A673 (cell line): Measurements from ENCODE around the gene MAP2K5. TPM values are rescaled to one million over a fixed set of nuclear protein-coding genes. Genes with fewer than 3 reads are reported as not detected.

Experiments used
- BruUV-seq: library from RNA; stranded (reverse); fragments of 400-500 nt; replicated peaks from 2 replicates; lab custom pipeline; 2021; lab: Mats Ljungman, UMichigan
- CTCF ChIA-PET: fragments of 300-600 bp; sonication (Branson Sonifier 250); formaldehyde crosslinking; loops from one replicate; lab custom pipeline; 2022; ENCODE audit warnings: antibody characterized with exemption; lab: Charles Lee
- POLR2A ChIA-PET: fragments of 300-600 bp; sonication (Branson Sonifier 250); formaldehyde crosslinking; loops from one replicate; lab custom pipeline; 2022; ENCODE audit warnings: antibody characterized with exemption; ENCODE audit not compliant: low non-redundant PET; lab: Charles Lee
- DNase-seq: peaks from one replicate; pipeline ENCODE4 v3.0.0-alpha.2; 2015; ENCODE audit warnings: low spot score
- H3K27ac ChIP-seq: fragments of 200-600 bp; sonication (generic); 2 replicates; pipeline ENCODE4 v1.5.1; 2016; ENCODE audit warnings: mixed run types, low read depth, mild to moderate bottlenecking, mixed read lengths, antibody characterized with exemption, low read length; ENCODE audit not compliant: poor library complexity, severe bottlenecking
- H3K27me3 ChIP-seq: fragments of 200-600 bp; sonication (generic); replicated peaks from 2 replicates; pipeline ENCODE4 v1.6.1; 2017; ENCODE audit warnings: mixed run types, low read depth, mild to moderate bottlenecking, mixed read lengths, antibody characterized with exemption, low read length; ENCODE audit not compliant: insufficient read depth, poor library complexity
- H3K36me3 ChIP-seq: fragments of 200-600 bp; sonication (generic); 2 replicates; pipeline ENCODE4 v1.6.1; 2016; ENCODE audit warnings: mixed run types, mild to moderate bottlenecking, mixed read lengths, antibody characterized with exemption, low read length; ENCODE audit not compliant: insufficient read depth, poor library complexity, severe bottlenecking
- H3K4me1 ChIP-seq: fragments of 200-600 bp; sonication (generic); 2 replicates; pipeline ENCODE4 v1.6.1; 2017; ENCODE audit warnings: mixed run types, mild to moderate bottlenecking, mixed read lengths, antibody characterized with exemption, low read length; ENCODE audit not compliant: insufficient read depth, poor library complexity, severe bottlenecking
- H3K4me3 ChIP-seq: fragments of 200-600 bp; sonication (generic); 2 replicates; pipeline ENCODE4 v1.5.1; 2016; ENCODE audit warnings: low read depth, mixed run types, mild to moderate bottlenecking, mixed read lengths, low read length; ENCODE audit not compliant: poor library complexity, severe bottlenecking
- H3K9me3 ChIP-seq: fragments of 200-600 bp; sonication (generic); 2 replicates; pipeline ENCODE4 v1.6.1; 2016; ENCODE audit warnings: mixed run types, low read depth, mild to moderate bottlenecking, mixed read lengths, antibody characterized with exemption, low read length; ENCODE audit not compliant: poor library complexity, severe bottlenecking
- EZH2 ChIP-seq: fragments of 200-600 bp; sonication (generic); IDR thresholded peaks from 2 replicates; pipeline ENCODE4 v1.6.1; 2017; ENCODE audit warnings: borderline replicate concordance, low read depth, mild to moderate bottlenecking, mixed read lengths, antibody characterized with exemption, low read length; ENCODE audit not compliant: poor library complexity, severe bottlenecking
- intact Hi-C: fragments of 100-400 bp; cut with micrococcal nuclease; formaldehyde crosslinking; loops from one replicate; pipeline ENCODE4 v1.10.0; 2022; ENCODE audit not compliant: unreplicated experiment
- total RNA-seq: library from RNA; stranded (reverse); gene quantifications from 2 replicates; pipeline ENCODE4 v1.2.3, GENCODE V29; 2021
- TF ChIP-seq, protein P1 (sequence below): fragments of 300-800, 200-600 bp; sonication (generic); conservative IDR thresholded peaks from 2 replicates; pipeline ENCODE4 v1.5.1; 2017; ENCODE audit warnings: low read depth, mild to moderate bottlenecking, antibody characterized with exemption, low read length, moderate library complexity, mixed read lengths

MAP2K5 gene
- total RNA-seq, 1 experiment from 2014 or later, result 62.8 TPM

DNA sequence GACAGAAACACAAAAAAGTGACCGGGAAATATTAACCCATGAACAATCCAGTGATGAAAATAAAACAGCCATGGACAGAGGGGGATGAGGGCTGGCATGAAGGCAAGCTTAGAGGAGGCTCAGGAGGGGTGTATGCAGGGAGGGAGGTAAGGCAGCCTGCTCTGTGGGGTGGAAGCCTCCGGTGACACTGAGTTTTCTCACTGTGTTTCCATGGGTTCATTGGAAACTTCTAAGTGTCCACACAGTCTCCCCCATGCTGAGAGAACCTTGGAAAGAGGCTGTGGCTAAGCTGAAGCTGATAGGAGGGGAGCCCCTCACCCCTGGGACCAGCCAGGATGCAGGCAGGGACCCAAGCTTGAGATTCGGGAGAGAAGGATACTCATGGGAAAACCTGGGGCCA lies 276.0 kb downstream of the MAP2K5 start:
- no peak for DNase-seq
- Histone ChIP-seq H3K9me3 (no peaks in the 10 kb centered on the region), H3K27ac (no peak overlapping the region), H3K36me3 (no peaks in the 10 kb centered on the region), H3K4me1 (peaks cover 13% of the 10 kb centered on the region), H3K27me3 (peaks cover 50% of the 10 kb centered on the region), H3K4me3 (no peak overlapping the region)
- CTCF ChIA-PET, result no interaction called here
- POLR2A ChIA-PET, result interaction anchor here (0.7 kb wide), 1 partner anchor 207 kb away, joined by 11 read pairs; no protein-coding TSS in a partner anchor
- no peak for TF ChIP-seq EZH2
- TF ChIP-seq, protein P1, sequence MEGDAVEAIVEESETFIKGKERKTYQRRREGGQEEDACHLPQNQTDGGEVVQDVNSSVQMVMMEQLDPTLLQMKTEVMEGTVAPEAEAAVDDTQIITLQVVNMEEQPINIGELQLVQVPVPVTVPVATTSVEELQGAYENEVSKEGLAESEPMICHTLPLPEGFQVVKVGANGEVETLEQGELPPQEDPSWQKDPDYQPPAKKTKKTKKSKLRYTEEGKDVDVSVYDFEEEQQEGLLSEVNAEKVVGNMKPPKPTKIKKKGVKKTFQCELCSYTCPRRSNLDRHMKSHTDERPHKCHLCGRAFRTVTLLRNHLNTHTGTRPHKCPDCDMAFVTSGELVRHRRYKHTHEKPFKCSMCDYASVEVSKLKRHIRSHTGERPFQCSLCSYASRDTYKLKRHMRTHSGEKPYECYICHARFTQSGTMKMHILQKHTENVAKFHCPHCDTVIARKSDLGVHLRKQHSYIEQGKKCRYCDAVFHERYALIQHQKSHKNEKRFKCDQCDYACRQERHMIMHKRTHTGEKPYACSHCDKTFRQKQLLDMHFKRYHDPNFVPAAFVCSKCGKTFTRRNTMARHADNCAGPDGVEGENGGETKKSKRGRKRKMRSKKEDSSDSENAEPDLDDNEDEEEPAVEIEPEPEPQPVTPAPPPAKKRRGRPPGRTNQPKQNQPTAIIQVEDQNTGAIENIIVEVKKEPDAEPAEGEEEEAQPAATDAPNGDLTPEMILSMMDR, result no peak
- intact Hi-C loops, result no loop called here
- no TSS peak for BruUV-seq

DNA sequence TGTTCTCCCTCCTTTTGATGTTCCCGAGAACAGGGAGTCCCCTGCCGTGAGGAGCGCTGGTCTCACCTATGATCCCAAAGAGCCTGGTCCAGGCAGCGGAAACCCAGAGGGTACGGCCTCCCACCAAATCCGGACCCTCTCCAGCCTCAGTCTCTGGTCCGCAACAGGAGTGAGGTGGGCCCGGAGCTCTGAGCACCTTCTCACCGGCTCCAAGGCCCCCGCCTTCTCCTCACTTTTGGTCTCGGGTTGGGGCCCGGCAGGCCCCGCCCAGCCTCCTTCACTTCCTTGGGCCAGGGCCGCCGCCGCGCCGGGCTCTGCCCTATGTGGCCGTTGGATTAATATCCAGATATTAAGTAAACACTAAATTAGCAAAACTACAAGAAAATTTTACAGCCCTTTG lies 277.1 kb downstream of the MAP2K5 start:
- BruUV-seq, result no TSS peak

DNA sequence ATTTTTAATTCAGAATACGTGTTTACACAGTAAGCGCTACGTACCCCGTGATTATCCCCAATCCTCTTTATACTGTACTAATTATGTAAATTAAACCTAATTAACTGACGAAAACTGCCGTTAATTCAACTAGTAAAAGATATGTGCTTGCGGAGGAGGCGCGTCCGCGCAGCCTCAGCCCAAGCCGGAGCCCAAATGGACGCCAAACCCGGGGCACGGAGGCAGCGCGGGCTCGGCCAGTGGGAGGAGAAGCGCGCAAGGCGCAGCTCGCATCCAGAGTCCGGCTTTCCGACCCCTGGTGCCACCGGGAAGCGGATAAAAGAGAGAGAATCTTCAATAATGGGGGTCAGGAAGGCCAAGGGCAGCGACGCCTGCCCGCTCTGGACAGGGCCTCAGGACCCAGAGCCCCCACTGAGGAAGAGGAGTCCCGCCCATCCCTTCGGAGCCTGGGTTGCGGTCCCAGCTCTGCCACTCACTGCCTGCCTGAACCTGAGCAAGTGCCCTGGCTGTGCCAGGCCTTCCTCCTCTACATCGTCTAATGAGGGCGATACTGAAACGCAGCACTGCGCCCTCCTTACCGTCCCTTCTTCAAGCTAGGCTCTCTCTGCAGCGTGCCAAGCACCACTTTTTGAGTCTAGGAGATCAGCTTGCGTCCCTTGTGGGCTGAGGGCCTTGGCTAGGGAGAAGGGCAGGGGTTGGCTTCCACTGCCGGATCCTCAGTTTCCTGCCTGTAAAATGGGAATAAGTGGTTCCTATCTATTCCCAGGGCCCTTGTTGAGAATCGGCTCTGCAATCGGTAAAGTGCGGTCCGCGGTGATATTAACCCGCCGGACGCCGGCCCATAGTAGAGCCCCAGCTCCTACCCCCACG lies 277.9 kb downstream of the MAP2K5 start:
- intact Hi-C loops, result no loop called here

More for the DNA sequence above, 277.1 kb downstream of the MAP2K5 start:
- Histone ChIP-seq H3K4me3 (no peak overlapping the region), H3K4me1 (peaks cover 21% of the 10 kb centered on the region), H3K27me3 (peaks cover 62% of the 10 kb centered on the region), H3K9me3 (no peaks in the 10 kb centered on the region), H3K36me3 (no peaks in the 10 kb centered on the region), H3K27ac (no peak overlapping the region)
- no peak for DNase-seq
- TF ChIP-seq EZH2, result no peak
- TF ChIP-seq, protein P1, result no peak
- intact Hi-C loops, result no loop called here
- CTCF ChIA-PET, result no interaction called here
- POLR2A ChIA-PET, result no interaction called here

More for the DNA sequence above, 277.9 kb downstream of the MAP2K5 start:
- H3K9me3 ChIP-seq, result no peaks in the 10 kb centered on the region
- ChIA-PET CTCF (interaction anchor here (0.5 to 0.6 kb wide), 2 partner anchors 332 to 665 kb away, joined by 4 to 15 read pairs; no protein-coding TSS in a partner anchor), POLR2A (no interaction called here)
- no peak for DNase-seq
- BruUV-seq, result no TSS peak
- no peak overlapping the region for H3K27ac ChIP-seq
- no peak overlapping the region for H3K4me3 ChIP-seq
- TF ChIP-seq, protein P1, result no peak
- no peak for TF ChIP-seq EZH2
- H3K27me3 ChIP-seq, result peaks cover 69% of the 10 kb centered on the region
- H3K36me3 ChIP-seq, result no peaks in the 10 kb centered on the region
- peaks cover 26% of the 10 kb centered on the region for H3K4me1 ChIP-seq
